GM12891 (cell line): ENCODE data around the gene COL6A1.

Experiments used
- POLR2A ChIP-seq: IDR thresholded peaks from 2 replicates; pipeline ENCODE4 v1.6.1; 2011; ENCODE audit warnings: low read depth, low read length, control low read depth
- POLR2AphosphoS5 ChIP-seq: IDR thresholded peaks from 2 replicates; pipeline ENCODE4 v1.6.1; 2011; ENCODE audit warnings: low read depth, low read length, control low read depth
- POU2F2 ChIP-seq: IDR thresholded peaks from 2 replicates; pipeline ENCODE4 v1.6.1; 2011; ENCODE audit warnings: low read depth, mild to moderate bottlenecking, control low read depth, low read length, moderate library complexity
- TAF1 ChIP-seq: IDR thresholded peaks from 2 replicates; pipeline ENCODE4 v1.6.1; 2011; ENCODE audit warnings: low read depth, low read length, control low read depth

DNA sequence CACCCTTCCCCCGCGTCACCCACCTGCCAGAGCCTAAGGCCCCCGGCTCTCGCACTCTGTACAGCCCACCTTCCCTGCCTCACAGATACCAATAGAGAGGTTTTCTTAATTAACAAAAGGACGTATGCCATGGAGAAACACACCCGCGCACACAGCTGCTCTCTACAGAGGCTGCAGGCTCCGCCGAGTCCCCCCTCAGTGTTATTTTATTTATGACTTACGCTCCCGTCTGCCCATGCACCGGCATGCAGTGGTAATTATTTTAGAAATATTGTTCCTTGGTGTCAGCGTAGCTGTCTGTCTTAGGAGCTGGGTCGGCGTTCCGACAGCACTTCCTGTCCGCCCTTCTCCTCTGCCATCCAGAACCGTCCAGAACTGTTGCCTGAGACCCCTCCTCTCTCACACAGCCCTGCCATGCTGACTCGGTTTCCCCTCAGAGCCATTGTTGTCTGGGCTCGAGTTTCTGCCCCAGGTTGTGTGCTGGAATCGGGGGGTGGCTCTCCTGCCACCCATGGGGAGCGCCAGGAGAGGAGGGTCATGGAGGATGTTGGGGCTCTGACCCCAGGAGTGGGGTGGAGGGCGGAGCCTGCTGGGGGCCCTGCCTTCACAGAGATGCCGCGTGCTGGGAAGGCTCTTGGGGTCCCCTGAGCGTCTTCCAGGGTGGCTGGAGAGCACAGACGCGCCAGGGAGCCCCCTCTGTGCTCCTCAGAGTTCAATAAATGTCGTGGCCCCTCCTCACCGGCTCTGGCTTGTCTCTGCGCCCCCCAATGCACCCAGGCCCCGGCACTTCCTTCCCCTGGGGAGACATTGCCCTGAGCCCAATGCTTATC, 39.6 kb upstream of the COL6A1 start:
- TF ChIP-seq POLR2AphosphoS5 (no peak), POLR2A (no peak), TAF1 (no peak), POU2F2 (no peak)
